NCI-H2196 treated with DMSO at 0.1 percent for 48 hours (cell line): ENCODE measurements around the gene CEACAM16.

Source experiments
- DNase-seq: peaks from one replicate; lab custom pipeline; 2025; ENCODE audit not compliant: unreplicated experiment; lab: John Stamatoyannopoulos, UW

Gene CEACAM16

GRCh38 chr19:44723299-44723951 is 24.5 kb downstream of the CEACAM16 start:
- no peak for DNase-seq

- peak; percentile 60 for DNase-seq
Observed at GRCh38 chr19:44723952-44724319, 25.0 kb downstream of the CEACAM16 start.

DNA sequence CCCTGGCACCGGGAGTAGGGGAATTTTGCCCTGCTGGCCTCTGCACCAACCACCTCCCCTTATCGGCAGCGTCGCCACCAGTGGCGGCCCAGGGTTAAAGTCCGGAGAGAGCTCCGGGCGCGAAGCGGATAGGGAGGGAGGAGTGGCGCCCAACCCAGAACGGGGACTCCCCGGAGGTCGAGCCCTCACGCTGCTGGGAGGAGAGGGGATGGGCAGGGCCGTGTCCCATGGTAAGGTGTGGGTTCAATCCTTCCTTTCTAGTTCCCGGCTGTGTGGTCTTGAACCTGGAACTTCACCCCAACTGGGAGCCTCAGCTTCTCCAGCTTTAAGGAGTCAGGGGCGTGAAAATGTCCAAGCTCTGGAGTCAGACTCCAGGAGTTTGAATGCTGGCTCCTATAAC is 26.3 kb downstream of the CEACAM16 start:
- no peak for DNase-seq

- DNase-seq = no peak
Observed at GRCh38 chr19:44725684-44726083, 26.7 kb downstream of the CEACAM16 start.

GRCh38 chr19:44726465-44726864 is 27.5 kb downstream of the CEACAM16 start:
- DNase-seq = no peak

DNA sequence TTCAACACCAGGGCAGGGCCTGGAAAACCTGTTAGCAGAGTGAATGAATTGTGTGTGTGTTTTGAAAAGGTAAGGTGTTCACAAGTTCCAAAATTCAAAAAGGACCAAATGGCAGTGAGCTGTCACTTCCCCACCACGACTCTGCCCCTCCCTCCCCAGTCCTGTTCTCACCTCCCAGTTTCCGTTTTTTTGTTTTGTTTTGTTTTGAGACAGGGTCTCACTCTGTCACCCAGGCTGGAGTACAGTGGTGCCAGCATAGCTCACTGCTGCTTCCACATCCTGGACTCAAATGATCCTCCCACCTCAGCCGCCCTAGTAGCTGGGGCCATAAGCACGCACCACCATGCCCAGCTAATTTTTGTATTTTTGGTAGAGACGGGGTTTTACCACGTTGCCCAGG is 29.2 kb downstream of the CEACAM16 start:
- DNase-seq = no peak

- DNase-seq = no peak
Observed at GRCh38 chr19:44729516-44730033, 30.6 kb downstream of the CEACAM16 start.

DNA sequence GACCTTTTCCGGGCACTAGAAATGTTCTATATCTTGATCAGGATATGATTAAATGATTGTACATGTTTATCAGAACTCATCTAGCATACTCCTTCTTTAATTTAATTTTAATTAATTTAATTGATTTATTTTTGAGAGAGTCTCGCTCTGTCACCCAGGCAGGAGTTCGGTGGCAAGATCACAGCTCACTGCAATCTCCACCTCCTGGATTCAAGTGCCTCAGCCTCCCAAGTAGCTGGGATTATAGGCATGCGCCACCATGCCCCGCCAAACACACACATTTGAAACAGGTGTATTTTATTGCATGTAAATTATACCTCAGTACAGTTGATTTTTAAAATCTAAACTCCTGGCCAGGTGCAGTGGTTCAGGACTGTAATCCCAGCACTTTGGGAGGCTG is 32.1 kb downstream of the CEACAM16 start:
- DNase-seq = no peak

GRCh38 chr19:44731622-44732021 is 32.7 kb downstream of the CEACAM16 start:
- no peak for DNase-seq

- no peak for DNase-seq
Observed at GRCh38 chr19:44732235-44733014, 33.5 kb downstream of the CEACAM16 start.

DNA sequence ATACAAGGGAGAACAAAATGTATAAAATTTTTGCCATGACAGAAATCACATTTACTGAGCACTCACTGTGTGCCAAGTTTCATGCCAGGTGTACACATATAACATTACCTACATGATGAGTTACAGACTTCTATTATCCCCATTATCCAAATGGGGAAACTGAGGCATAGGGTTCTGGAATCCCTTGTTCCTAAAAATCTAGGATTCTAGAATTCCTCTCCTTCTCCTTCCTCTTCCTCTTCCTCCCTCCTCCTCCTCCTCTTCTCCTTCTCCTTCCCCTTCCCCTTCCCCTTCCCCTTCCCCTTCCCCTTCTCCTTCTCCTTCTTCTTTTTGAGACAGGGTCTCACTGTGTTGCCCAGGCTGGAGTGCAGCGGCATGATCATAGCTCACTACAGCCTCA is 35.4 kb downstream of the CEACAM16 start:
- DNase-seq = no peak

GRCh38 chr19:44735011-44735410 is 36.1 kb downstream of the CEACAM16 start:
- DNase-seq = no peak

DNA sequence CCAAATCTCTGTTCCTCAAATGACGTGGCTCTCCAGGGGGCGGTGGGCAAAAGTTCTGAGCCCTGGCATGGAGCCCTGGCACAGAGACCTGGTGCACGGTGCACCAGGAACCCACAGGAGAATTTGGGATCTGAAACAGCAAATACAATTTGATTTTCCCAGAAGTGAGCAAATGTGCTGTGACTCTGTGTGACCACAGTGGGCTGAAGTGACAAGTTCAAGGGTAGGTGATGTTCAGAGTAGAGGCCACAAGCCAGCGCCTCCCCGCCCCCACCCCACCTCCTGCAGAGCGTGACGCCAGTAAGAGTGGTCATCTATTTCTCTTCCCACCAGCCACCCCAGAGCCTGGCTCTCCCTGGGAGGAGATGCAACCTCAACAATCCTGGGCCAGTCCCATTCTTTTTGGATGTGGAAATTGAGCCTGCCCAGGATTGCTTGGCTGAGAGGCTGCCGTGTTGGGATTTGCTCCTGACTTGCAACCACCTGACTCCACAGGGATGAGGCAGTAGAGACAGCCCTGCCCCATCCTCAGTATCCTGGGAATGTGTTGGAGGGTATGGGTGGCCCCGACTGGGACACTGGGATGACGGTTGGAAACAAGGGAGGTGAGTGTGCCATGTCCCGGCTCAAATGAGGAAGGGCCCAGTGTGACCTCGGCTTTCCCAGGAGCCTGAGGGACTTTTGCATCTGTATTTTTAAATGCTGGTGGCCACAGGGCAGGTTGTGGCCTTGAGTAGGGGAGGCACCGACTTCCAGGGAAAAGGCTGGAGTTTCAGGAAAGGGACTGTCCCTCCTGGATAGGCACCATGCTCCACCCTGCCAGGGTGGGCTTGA is 38.5 kb downstream of the CEACAM16 start:
- no peak for DNase-seq

- no peak for DNase-seq
Observed at GRCh38 chr19:44738136-44738535, 39.2 kb downstream of the CEACAM16 start.

GRCh38 chr19:44738603-44739558 is 39.9 kb downstream of the CEACAM16 start:
- peak; percentile 30 for DNase-seq

GRCh38 chr19:44740351-44740824 is 41.4 kb downstream of the CEACAM16 start:
- DNase-seq = no peak

DNA sequence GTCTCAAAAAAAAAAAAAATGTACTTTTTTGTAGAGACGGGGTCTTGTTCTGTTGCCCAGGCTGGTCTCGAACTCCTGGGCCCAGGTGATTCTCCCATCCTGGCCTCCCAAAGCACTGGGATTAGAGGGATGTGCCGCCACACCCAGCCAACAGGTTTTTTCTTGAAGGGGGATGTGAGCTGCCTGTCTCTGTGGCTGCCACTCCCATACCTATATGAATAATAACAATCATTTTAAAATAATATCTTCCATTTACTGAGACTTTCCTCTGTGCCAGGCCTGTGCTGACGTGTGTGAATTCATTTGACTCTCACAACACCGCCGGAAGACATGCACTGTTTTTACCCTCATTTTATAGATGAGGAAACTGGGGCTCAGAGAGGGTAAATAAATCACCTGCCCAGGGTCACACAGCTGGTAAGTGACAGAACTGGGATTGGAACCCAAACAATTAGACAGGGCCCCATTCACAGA is 42.3 kb downstream of the CEACAM16 start:
- DNase-seq = no peak

DNA sequence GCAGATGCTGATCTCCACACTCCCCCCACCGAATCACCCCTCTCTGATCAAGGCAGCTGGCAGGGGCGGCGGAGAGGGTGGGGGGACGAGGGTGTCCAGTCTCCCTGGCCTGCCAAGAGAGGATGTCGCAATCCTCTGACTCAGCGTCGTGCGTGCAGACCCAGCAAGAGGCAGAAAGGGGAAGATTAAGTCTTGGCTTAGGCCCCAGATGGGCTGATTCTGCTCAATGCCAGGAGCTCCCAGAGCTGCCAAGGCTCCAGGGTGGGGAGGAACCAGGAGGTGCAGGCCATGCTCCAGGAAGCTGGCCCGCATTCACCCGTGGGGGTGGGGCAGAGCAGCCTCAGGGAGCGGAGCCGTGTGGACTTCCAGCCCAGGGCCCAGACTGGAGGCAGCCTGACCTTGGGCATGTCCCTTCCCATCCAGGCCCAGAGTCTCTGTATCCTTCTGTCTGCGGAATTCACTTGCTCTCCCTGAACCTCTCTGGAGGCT is 42.9 kb downstream of the CEACAM16 start:
- DNase-seq = peak; percentile 96

- no peak for DNase-seq
Observed at GRCh38 chr19:44742330-44743061, 43.5 kb downstream of the CEACAM16 start.
